Panc1 (cell line): Measurements from ENCODE around the gene PLCG2. TPM values are rescaled to one million over a fixed set of nuclear protein-coding genes. Genes with fewer than 3 reads are reported as not detected.

Source experiments
- ATAC-seq: fragments of 200-7000 bp; cut with Tn5 transposase; 2 replicates; pipeline ENCODE4 v1.9.1; 2020; ENCODE audit warnings: mild to moderate bottlenecking, moderate library complexity
- BruUV-seq: library from RNA; stranded (reverse); fragments of 400-500 nt; replicated peaks from 2 replicates; lab custom pipeline; 2021; lab: Mats Ljungman, UMichigan
- CTCF ChIA-PET: fragments of 300-600 bp; sonication (Branson Sonifier 250); formaldehyde crosslinking; loops from one replicate; lab custom pipeline; 2022; ENCODE audit warnings: antibody characterized with exemption; lab: Charles Lee
- POLR2A ChIA-PET: fragments of 300-600 bp; sonication (Branson Sonifier 250); formaldehyde crosslinking; loops from one replicate; lab custom pipeline; 2022; ENCODE audit warnings: antibody characterized with exemption; lab: Charles Lee
- DNase-seq: peaks from one replicate; pipeline ENCODE4 v3.0.0-alpha.2; 2010; ENCODE audit warnings: low read depth, low spot score
- H3K27ac ChIP-seq: 2 replicates; pipeline ENCODE4 v1.5.1; 2011; ENCODE audit warnings: mild to moderate bottlenecking, low read length, inconsistent platforms
- H3K27me3 ChIP-seq: fragments of 200-500 bp; sonication (Bioruptor generic); 2 replicates; pipeline ENCODE4 v1.6.0; 2014; ENCODE audit warnings: low read length, inconsistent platforms; ENCODE audit not compliant: control insufficient read depth, insufficient read depth
- H3K36me3 ChIP-seq: fragments of 200-500 bp; sonication (Bioruptor generic); 2 replicates; pipeline ENCODE4 v1.5.1; 2014; ENCODE audit warnings: inconsistent platforms, mild to moderate bottlenecking, low read length, moderate library complexity; ENCODE audit not compliant: control insufficient read depth, insufficient read depth
- H3K4me1 ChIP-seq: 2 replicates; pipeline ENCODE4 v1.5.1; 2011; ENCODE audit warnings: inconsistent platforms, mild to moderate bottlenecking, low read length, moderate library complexity; ENCODE audit not compliant: control insufficient read depth, insufficient read depth
- H3K4me3 ChIP-seq, 2 experiments: 2 replicates each; pipeline ENCODE4 v1.5.1; 2011 to 2012; ENCODE audit warnings: low read depth in 2 of 2, low read length in 2 of 2, mild to moderate bottlenecking in 2 of 2, inconsistent platforms in 1 of 2, moderate library complexity in 1 of 2
- H3K9me3 ChIP-seq: fragments of 200-500 bp; sonication (Bioruptor generic); 2 replicates; pipeline ENCODE4 v1.5.1; 2014; ENCODE audit warnings: low read depth, mild to moderate bottlenecking, inconsistent platforms, low read length, moderate library complexity; ENCODE audit not compliant: control insufficient read depth, insufficient read depth
- POLR2AphosphoS5 ChIP-seq: IDR thresholded peaks from 2 replicates; pipeline ENCODE4 v1.6.1; 2012; ENCODE audit warnings: mild to moderate bottlenecking, low read depth, low read length, moderate library complexity
- SIN3A ChIP-seq: IDR thresholded peaks from 2 replicates; pipeline ENCODE4 v1.6.1; 2012; ENCODE audit warnings: low read depth, mild to moderate bottlenecking, low read length, moderate library complexity, borderline replicate concordance; ENCODE audit not compliant: insufficient read depth
- TCF7L2 ChIP-seq: IDR thresholded peaks from 2 replicates; pipeline ENCODE4 v1.6.1; 2011; ENCODE audit warnings: mild to moderate bottlenecking, low read depth, low read length, inconsistent platforms
- in situ Hi-C: cut with HindIII; loops from 2 replicates; pipeline ENCODE4 v1.10.0; 2016; ENCODE audit warnings: low sequenced_read_pairs, low pct_unique_long_range_greater_than_20kb
- intact Hi-C: fragments of 100-400 bp; cut with micrococcal nuclease; formaldehyde crosslinking; loops from one replicate; pipeline ENCODE4 v1.10.0; 2022; ENCODE audit not compliant: unreplicated experiment
- total RNA-seq: library from RNA; stranded (reverse); gene quantifications from one replicate; pipeline ENCODE4 v1.2.1, GENCODE V29; 2021; ENCODE audit not compliant: unreplicated experiment
- TF ChIP-seq, protein P1 (sequence below), 2 experiments: IDR thresholded peaks; 2 replicates each; pipeline ENCODE4 v1.6.1; 2011 to 2012; ENCODE audit warnings: low read depth in 2 of 2, control low read depth in 1 of 2, low read length in 1 of 2, mild to moderate bottlenecking in 1 of 2, moderate library complexity in 1 of 2; ENCODE audit not compliant: insufficient read depth in 1 of 2
- TF ChIP-seq, protein P2 (sequence below): fragments of 450-650 bp; IDR thresholded peaks from 2 replicates; pipeline ENCODE4 v1.5.1; 2017; ENCODE audit warnings: mild to moderate bottlenecking

PLCG2 gene
- total RNA-seq, 1 experiment from 2014 or later = 10.8 TPM

DNA sequence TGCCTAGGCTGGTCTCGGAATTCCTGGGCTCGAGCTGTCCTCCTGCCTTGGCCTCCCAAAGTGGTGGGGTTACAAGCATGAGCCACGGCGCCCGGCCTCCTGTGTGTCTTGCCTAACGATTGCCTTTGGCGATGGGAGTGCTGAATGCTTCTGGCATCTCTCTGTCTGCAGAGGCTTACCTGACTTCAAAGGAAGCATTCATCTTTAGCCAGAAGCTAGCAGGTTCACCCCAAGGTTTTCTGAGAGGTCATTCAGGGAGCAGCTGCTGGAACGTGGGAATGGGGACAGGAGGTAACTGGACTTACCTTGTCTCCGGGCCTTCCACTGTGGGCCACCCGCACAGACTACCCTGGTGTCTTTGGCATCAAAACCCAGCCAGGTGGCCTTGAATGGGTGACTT, 54.7 kb downstream of the PLCG2 start:
- ChIA-PET CTCF (interaction anchor here (0.6 kb wide), 1 partner anchor 33 kb away, joined by 5 read pairs; no protein-coding TSS in a partner anchor), POLR2A (no interaction called here)
- DNase-seq (no peak), ATAC-seq (no peak)
- no peaks in the 10 kb centered on the region for H3K36me3 ChIP-seq
- no peaks in the 10 kb centered on the region for H3K9me3 ChIP-seq
- H3K27ac ChIP-seq = no peak overlapping the region
- in situ Hi-C loops = no loop called here
- no peak for TF ChIP-seq POLR2AphosphoS5
- TF ChIP-seq SIN3A = no peak
- TF ChIP-seq, protein P1, sequence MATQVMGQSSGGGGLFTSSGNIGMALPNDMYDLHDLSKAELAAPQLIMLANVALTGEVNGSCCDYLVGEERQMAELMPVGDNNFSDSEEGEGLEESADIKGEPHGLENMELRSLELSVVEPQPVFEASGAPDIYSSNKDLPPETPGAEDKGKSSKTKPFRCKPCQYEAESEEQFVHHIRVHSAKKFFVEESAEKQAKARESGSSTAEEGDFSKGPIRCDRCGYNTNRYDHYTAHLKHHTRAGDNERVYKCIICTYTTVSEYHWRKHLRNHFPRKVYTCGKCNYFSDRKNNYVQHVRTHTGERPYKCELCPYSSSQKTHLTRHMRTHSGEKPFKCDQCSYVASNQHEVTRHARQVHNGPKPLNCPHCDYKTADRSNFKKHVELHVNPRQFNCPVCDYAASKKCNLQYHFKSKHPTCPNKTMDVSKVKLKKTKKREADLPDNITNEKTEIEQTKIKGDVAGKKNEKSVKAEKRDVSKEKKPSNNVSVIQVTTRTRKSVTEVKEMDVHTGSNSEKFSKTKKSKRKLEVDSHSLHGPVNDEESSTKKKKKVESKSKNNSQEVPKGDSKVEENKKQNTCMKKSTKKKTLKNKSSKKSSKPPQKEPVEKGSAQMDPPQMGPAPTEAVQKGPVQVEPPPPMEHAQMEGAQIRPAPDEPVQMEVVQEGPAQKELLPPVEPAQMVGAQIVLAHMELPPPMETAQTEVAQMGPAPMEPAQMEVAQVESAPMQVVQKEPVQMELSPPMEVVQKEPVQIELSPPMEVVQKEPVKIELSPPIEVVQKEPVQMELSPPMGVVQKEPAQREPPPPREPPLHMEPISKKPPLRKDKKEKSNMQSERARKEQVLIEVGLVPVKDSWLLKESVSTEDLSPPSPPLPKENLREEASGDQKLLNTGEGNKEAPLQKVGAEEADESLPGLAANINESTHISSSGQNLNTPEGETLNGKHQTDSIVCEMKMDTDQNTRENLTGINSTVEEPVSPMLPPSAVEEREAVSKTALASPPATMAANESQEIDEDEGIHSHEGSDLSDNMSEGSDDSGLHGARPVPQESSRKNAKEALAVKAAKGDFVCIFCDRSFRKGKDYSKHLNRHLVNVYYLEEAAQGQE (IDR thresholded peaks at IDR 0.05; ENCODE audit: insufficient read depth in 1 of 2, low read depth in 2 of 2, low read length in 1 of 2) = no peak
- TF ChIP-seq, protein P2, sequence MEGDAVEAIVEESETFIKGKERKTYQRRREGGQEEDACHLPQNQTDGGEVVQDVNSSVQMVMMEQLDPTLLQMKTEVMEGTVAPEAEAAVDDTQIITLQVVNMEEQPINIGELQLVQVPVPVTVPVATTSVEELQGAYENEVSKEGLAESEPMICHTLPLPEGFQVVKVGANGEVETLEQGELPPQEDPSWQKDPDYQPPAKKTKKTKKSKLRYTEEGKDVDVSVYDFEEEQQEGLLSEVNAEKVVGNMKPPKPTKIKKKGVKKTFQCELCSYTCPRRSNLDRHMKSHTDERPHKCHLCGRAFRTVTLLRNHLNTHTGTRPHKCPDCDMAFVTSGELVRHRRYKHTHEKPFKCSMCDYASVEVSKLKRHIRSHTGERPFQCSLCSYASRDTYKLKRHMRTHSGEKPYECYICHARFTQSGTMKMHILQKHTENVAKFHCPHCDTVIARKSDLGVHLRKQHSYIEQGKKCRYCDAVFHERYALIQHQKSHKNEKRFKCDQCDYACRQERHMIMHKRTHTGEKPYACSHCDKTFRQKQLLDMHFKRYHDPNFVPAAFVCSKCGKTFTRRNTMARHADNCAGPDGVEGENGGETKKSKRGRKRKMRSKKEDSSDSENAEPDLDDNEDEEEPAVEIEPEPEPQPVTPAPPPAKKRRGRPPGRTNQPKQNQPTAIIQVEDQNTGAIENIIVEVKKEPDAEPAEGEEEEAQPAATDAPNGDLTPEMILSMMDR = no peak
- no peak for TF ChIP-seq TCF7L2
- no TSS peak for BruUV-seq
- H3K4me3 ChIP-seq = no peak overlapping the region
- intact Hi-C loops = no loop called here
- no peaks in the 10 kb centered on the region for H3K4me1 ChIP-seq
- no peaks in the 10 kb centered on the region for H3K27me3 ChIP-seq

DNA sequence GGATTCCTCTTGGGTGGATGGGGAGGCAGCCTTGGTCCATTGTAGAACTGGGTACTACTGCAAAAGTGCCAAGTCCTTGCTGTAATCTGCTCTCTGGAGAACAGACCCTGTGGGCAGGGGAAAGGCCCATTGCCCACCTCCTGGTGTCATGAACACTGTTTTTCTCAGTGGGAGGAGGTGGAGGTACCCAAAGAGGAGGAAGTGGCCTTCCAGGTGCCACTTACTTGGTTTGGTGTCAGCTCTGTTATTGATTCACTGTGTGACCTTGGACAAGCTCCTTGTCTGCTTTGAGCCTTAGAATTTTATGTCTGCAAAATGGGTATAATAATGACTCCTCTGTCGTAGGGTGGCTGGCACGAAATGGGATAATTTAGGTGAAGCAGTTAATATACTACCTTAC, 55.8 kb downstream of the PLCG2 start:
- TF ChIP-seq SIN3A (no peak), TCF7L2 (no peak), POLR2AphosphoS5 (no peak)
- TF ChIP-seq, protein P2 = no peak
- TF ChIP-seq, protein P1 (IDR thresholded peaks at IDR 0.05; ENCODE audit: insufficient read depth in 1 of 2, low read depth in 2 of 2, low read length in 1 of 2) = no peak
- no peaks in the 10 kb centered on the region for H3K9me3 ChIP-seq
- H3K27ac ChIP-seq = no peak overlapping the region
- DNase-seq = no peak
- intact Hi-C loops = no loop called here
- H3K4me3 ChIP-seq = no peak overlapping the region
- no peak for ATAC-seq
- CTCF ChIA-PET = no interaction called here
- H3K27me3 ChIP-seq = no peaks in the 10 kb centered on the region
- H3K36me3 ChIP-seq = no peaks in the 10 kb centered on the region
- in situ Hi-C loops = no loop called here
- no peaks in the 10 kb centered on the region for H3K4me1 ChIP-seq
- POLR2A ChIA-PET = interaction anchor here (0.6 kb wide), 1 partner anchor 279 kb away, joined by 7 read pairs; no protein-coding TSS in a partner anchor
- no TSS peak for BruUV-seq
